HCT116 (cell line): ENCODE measurements around the gene MYO10. TPM values are rescaled to one million over a fixed set of nuclear protein-coding genes. Genes with fewer than 3 reads are reported as not detected.

ENCODE experiments used
- ATAC-seq: fragments of 200-7000 bp; cut with Tn5 transposase; 2 replicates; pipeline ENCODE4 v1.9.1; 2020; ENCODE audit warnings: mild to moderate bottlenecking, moderate library complexity
- BruUV-seq: library from RNA; stranded (reverse); fragments of 400-500 nt; replicated peaks from 2 replicates; lab custom pipeline; 2021; lab: Mats Ljungman, UMichigan
- CTCF ChIA-PET: fragments of 300-600 bp; sonication (Branson Sonifier 250); formaldehyde crosslinking; loops from one replicate; lab custom pipeline; 2021; ENCODE audit warnings: antibody characterized with exemption; lab: Charles Lee
- POLR2A ChIA-PET: fragments of 300-600, 350-600 bp; sonication (Branson Sonifier 250); formaldehyde crosslinking; loops from one replicate; lab custom pipeline; 2021; ENCODE audit warnings: antibody characterized with exemption; lab: Charles Lee
- RAD21 ChIA-PET, 2 experiments: fragments of 300-600 bp; sonication (Branson Sonifier 250); formaldehyde crosslinking; loops; one replicate each; lab custom pipeline; 2023; ENCODE audit warnings: low total read pairs in 2 of 2; ENCODE audit not compliant: uncharacterized antibody in 2 of 2, unreplicated experiment in 2 of 2, low non-redundant PET in 1 of 2; lab: Charles Lee
- DNase-seq: peaks from one replicate; pipeline ENCODE4 v3.0.0-alpha.2; 2010; ENCODE audit warnings: low read depth, low spot score
- H2AFZ ChIP-seq: fragments of 200-600 bp; shearing (Covaris generic), sonication (generic); 2 replicates; pipeline ENCODE4 v1.6.1; 2017; ENCODE audit warnings: low read depth, mixed run types, mixed read lengths, antibody characterized with exemption, low read length; ENCODE audit not compliant: poor library complexity, severe bottlenecking
- H3K27ac ChIP-seq: 2 replicates; pipeline ENCODE4 v1.5.1; 2012; ENCODE audit warnings: low read depth, low read length
- H3K27me3 ChIP-seq: fragments of 200-600 bp; sonication (generic); 2 replicates; pipeline ENCODE4 v1.6.1; 2016; ENCODE audit warnings: mixed run types, low read length, mixed read lengths; ENCODE audit not compliant: insufficient read depth
- H3K36me3 ChIP-seq, 2 experiments: fragments of 200-500 bp in 1 of 2; fragments of 200-600 bp in 1 of 2; sonication (Bioruptor generic) in 1 of 2; sonication (generic) in 1 of 2; 2 replicates each; pipeline versions ENCODE4 v1.5.1 to v1.6.1; 2014 to 2016; ENCODE audit warnings: low read length in 2 of 2, inconsistent platforms in 1 of 2, mixed read lengths in 1 of 2, mixed run types in 1 of 2; ENCODE audit not compliant: insufficient read depth in 2 of 2, control insufficient read depth in 1 of 2
- H3K4me1 ChIP-seq, 2 experiments: fragments of 200-600 bp in 1 of 2; sonication (generic) in 1 of 2; 2 replicates each; pipeline versions ENCODE4 v1.5.1 to v1.6.1; 2012 to 2017; ENCODE audit warnings: low read length in 2 of 2, inconsistent platforms in 1 of 2, mild to moderate bottlenecking in 1 of 2, mixed read lengths in 1 of 2, mixed run types in 1 of 2, moderate library complexity in 1 of 2; ENCODE audit not compliant: insufficient read depth in 2 of 2, control insufficient read depth in 1 of 2
- H3K4me2 ChIP-seq: fragments of 200-600 bp; sonication (generic); 2 replicates; pipeline ENCODE4 v1.6.1; 2017; ENCODE audit warnings: mixed run types, low read length, mixed read lengths
- H3K4me3 ChIP-seq, 2 experiments: fragments of 200-600 bp in 1 of 2; sonication (generic) in 1 of 2; replicated peaks in 1 of 2; 2 replicates each; pipeline ENCODE4 v1.5.1; 2011 to 2016; ENCODE audit warnings: low read length in 2 of 2, control low read depth in 1 of 2, low read depth in 1 of 2, mild to moderate bottlenecking in 1 of 2, mixed read lengths in 1 of 2, mixed run types in 1 of 2
- H3K79me2 ChIP-seq: fragments of 200-600 bp; sonication (generic); 2 replicates; pipeline ENCODE4 v1.6.1; 2017; ENCODE audit warnings: mild to moderate bottlenecking, mixed run types, low read length, moderate library complexity, mixed read lengths; ENCODE audit not compliant: insufficient read depth
- H3K9ac ChIP-seq: fragments of 200-600 bp; sonication (generic); 2 replicates; pipeline ENCODE4 v1.6.1; 2016; ENCODE audit warnings: low read length, mixed read lengths
- H3K9me2 ChIP-seq: fragments of 200-600 bp; sonication (generic), shearing (Covaris generic); 2 replicates; pipeline ENCODE4 v1.6.1; 2017; ENCODE audit warnings: mixed run types, mild to moderate bottlenecking, moderate library complexity; ENCODE audit not compliant: insufficient read depth
- H3K9me3 ChIP-seq, 2 experiments: fragments of 200-500 bp in 1 of 2; fragments of 200-600 bp in 1 of 2; sonication (Bioruptor generic) in 1 of 2; sonication (generic) in 1 of 2; 2 replicates each; pipeline ENCODE4 v1.6.1; 2014 to 2017; ENCODE audit warnings: low read length in 2 of 2, mixed read lengths in 2 of 2, inconsistent platforms in 1 of 2, low read depth in 1 of 2, mild to moderate bottlenecking in 1 of 2, mixed run types in 1 of 2, moderate library complexity in 1 of 2; ENCODE audit not compliant: control insufficient read depth in 1 of 2, insufficient read depth in 1 of 2
- H4K20me1 ChIP-seq: fragments of 200-600 bp; sonication (generic), shearing (Covaris generic); 2 replicates; pipeline ENCODE4 v1.6.1; 2017; ENCODE audit warnings: mixed run types, mild to moderate bottlenecking, moderate library complexity; ENCODE audit not compliant: insufficient read depth
- CEBPB ChIP-seq: IDR thresholded peaks from 2 replicates; pipeline ENCODE4 v1.6.1; 2012; ENCODE audit warnings: low read depth
- EGR1 ChIP-seq: IDR thresholded peaks from 2 replicates; pipeline ENCODE4 v1.6.1; 2012; ENCODE audit warnings: low read depth
- ELF1 ChIP-seq: IDR thresholded peaks from 2 replicates; pipeline ENCODE4 v1.6.1; 2012; ENCODE audit warnings: low read depth, borderline replicate concordance
- EZH2 ChIP-seq: fragments of 200-600 bp; sonication (generic); IDR thresholded peaks from 2 replicates; pipeline ENCODE4 v1.6.1; 2017; ENCODE audit warnings: antibody characterized with exemption, mixed run types
- EZH2phosphoT487 ChIP-seq: fragments of 200-600 bp; IDR thresholded peaks from 2 replicates; pipeline ENCODE4 v1.6.1; 2018; ENCODE audit warnings: antibody characterized with exemption, borderline replicate concordance
- JUND ChIP-seq: IDR thresholded peaks from 2 replicates; pipeline ENCODE4 v1.6.1; 2012
- MAX ChIP-seq: IDR thresholded peaks from 2 replicates; pipeline ENCODE4 v1.6.1; 2012
- RAD21 ChIP-seq: IDR thresholded peaks from 2 replicates; pipeline ENCODE4 v1.6.1; 2012; ENCODE audit warnings: low read depth, mild to moderate bottlenecking
- SIN3A ChIP-seq: IDR thresholded peaks from 2 replicates; pipeline ENCODE4 v1.6.1; 2012; ENCODE audit warnings: low read depth
- SP1 ChIP-seq: IDR thresholded peaks from 2 replicates; pipeline ENCODE4 v1.6.1; 2012; ENCODE audit warnings: low read depth
- TCF7L2 ChIP-seq: IDR thresholded peaks from 2 replicates; pipeline ENCODE4 v1.7.0; 2011; ENCODE audit warnings: borderline replicate concordance, inconsistent platforms; ENCODE audit not compliant: insufficient read depth, insufficient read length; ENCODE audit errors: extremely low read depth
- YY1 ChIP-seq: IDR thresholded peaks from 2 replicates; pipeline ENCODE4 v1.6.1; 2011; ENCODE audit warnings: low read length, low read depth, moderate library complexity, mild to moderate bottlenecking; ENCODE audit not compliant: insufficient replicate concordance; ENCODE audit errors: extremely low read depth
- ZNF274 ChIP-seq: fragments of 200-500 bp; sonication (Bioruptor generic); IDR thresholded peaks from 2 replicates; pipeline ENCODE4 v1.6.1; 2014; ENCODE audit warnings: mild to moderate bottlenecking, low read depth, low read length, inconsistent platforms
- intact Hi-C: fragments of 100-400 bp; cut with micrococcal nuclease; formaldehyde crosslinking; loops from 2 replicates; pipeline ENCODE4 v1.10.0; 2022
- total RNA-seq: library from RNA; stranded (reverse); gene quantifications from one replicate; pipeline ENCODE4 v1.2.1, GENCODE V29; 2021; ENCODE audit not compliant: unreplicated experiment
- TF ChIP-seq, protein P1 (sequence below): IDR thresholded peaks from 2 replicates; pipeline ENCODE4 v1.6.1; 2011; ENCODE audit warnings: mild to moderate bottlenecking, low read length, moderate library complexity; ENCODE audit not compliant: insufficient replicate concordance; ENCODE audit errors: extremely low read depth

The MYO10 gene
- total RNA-seq, 1 experiment from 2014 or later, result 34.9 TPM

DNA sequence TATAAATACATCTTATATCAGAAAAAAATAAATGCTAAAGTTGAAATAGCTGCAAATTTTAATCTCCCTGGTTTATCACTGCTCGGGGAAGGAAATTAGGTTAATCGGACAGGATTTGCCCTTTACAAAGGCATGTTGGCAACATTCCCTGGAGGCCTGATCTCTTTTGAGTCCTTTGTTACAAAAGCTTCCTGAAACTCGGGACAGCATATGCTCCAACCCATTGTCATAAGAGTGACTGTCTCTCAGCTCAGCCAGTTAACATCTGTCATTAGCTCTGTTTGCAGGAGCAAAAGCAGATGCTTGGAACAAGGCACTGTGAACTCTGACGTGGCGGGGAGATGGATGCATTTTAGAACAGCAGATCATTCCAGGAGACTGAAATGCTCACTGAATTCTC is 80.6 kb downstream of the MYO10 start:
- H3K27me3 ChIP-seq, result no peaks in the 10 kb centered on the region
- H3K36me3 ChIP-seq, result peaks cover 0 to 5% of the 10 kb centered on the region in 2 experiments; a peak in 1 of 4 replicates
- peaks cover 21% of the 10 kb centered on the region for H3K79me2 ChIP-seq
- H3K9ac ChIP-seq, result no peak overlapping the region
- no peaks in the 10 kb centered on the region; a peak in 1 of 4 replicates for H3K9me3 ChIP-seq
- no peak for ATAC-seq
- BruUV-seq, result no TSS peak
- no peaks in the 10 kb centered on the region for H4K20me1 ChIP-seq
- RAD21 ChIA-PET, result no interaction called here
- no peak overlapping the region for H3K4me3 ChIP-seq
- H3K27ac ChIP-seq, result no peak overlapping the region
- peaks cover 0 to 6% of the 10 kb centered on the region in 2 experiments; a peak in 2 of 4 replicates for H3K4me1 ChIP-seq
- H2AFZ ChIP-seq, result no peak overlapping the region
- no peak overlapping the region for H3K4me2 ChIP-seq
- TF ChIP-seq ZNF274 (no peak), MAX (no peak), ELF1 (no peak), EZH2 (no peak), SP1 (no peak), CEBPB (no peak)
- TF ChIP-seq, all 23 proteins: peak for 0
- intact Hi-C loops, result no loop called here
- ChIA-PET POLR2A (no interaction called here), CTCF (no interaction called here)
- DNase-seq, result no peak
- no peaks in the 10 kb centered on the region for H3K9me2 ChIP-seq

GRCh38 chr5:16854351-16854750 is 81.7 kb downstream of the MYO10 start:
- intact Hi-C loops, result no loop called here
- no peak overlapping the region for H3K4me2 ChIP-seq
- peaks cover 0 to 6% of the 10 kb centered on the region in 2 experiments; a peak in 2 of 4 replicates for H3K4me1 ChIP-seq
- ChIA-PET POLR2A (no interaction called here), RAD21 (no interaction called here), CTCF (no interaction called here)
- no peak overlapping the region for H3K27ac ChIP-seq
- DNase-seq (no peak), ATAC-seq (no peak)
- no peaks in the 10 kb centered on the region for H4K20me1 ChIP-seq
- no peak for TF ChIP-seq RAD21
- TF ChIP-seq ZNF274, result no peak
- TF ChIP-seq YY1, result no peak
- TF ChIP-seq, protein P1, sequence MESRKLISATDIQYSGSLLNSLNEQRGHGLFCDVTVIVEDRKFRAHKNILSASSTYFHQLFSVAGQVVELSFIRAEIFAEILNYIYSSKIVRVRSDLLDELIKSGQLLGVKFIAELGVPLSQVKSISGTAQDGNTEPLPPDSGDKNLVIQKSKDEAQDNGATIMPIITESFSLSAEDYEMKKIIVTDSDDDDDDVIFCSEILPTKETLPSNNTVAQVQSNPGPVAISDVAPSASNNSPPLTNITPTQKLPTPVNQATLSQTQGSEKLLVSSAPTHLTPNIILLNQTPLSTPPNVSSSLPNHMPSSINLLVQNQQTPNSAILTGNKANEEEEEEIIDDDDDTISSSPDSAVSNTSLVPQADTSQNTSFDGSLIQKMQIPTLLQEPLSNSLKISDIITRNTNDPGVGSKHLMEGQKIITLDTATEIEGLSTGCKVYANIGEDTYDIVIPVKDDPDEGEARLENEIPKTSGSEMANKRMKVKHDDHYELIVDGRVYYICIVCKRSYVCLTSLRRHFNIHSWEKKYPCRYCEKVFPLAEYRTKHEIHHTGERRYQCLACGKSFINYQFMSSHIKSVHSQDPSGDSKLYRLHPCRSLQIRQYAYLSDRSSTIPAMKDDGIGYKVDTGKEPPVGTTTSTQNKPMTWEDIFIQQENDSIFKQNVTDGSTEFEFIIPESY, result no peak
- no peak for TF ChIP-seq ELF1
- TF ChIP-seq TCF7L2, result no peak
- no peak for TF ChIP-seq EZH2
- no peak for TF ChIP-seq EZH2phosphoT487
- no peak for TF ChIP-seq SP1
- no peak for TF ChIP-seq SIN3A
- no peak for TF ChIP-seq JUND
- no peak for TF ChIP-seq EGR1
- TF ChIP-seq MAX, result no peak
- H3K9ac ChIP-seq, result no peak overlapping the region
- no TSS peak for BruUV-seq
- peaks cover 17% of the 10 kb centered on the region for H3K79me2 ChIP-seq
- no peak overlapping the region for H3K4me3 ChIP-seq
- no peaks in the 10 kb centered on the region; a peak in 1 of 4 replicates for H3K9me3 ChIP-seq
- no peaks in the 10 kb centered on the region for H3K27me3 ChIP-seq
- no peak overlapping the region for H2AFZ ChIP-seq
- peaks cover 0 to 4% of the 10 kb centered on the region in 2 experiments; a peak in 1 of 4 replicates for H3K36me3 ChIP-seq
- no peaks in the 10 kb centered on the region for H3K9me2 ChIP-seq
